GM21529 (cell line): ENCODE data around the gene SND1.
"Not testable (repeated sequence)": the region's sequence is repeated elsewhere in the genome, so short reads cannot be mapped to it uniquely, and the experiment has no call there.

ENCODE experiments used
- ATAC-seq: cut with Tn5 transposase; IDR thresholded peaks from one replicate; pipeline ENCODE4 v1.9.1; 2021; ENCODE audit not compliant: unreplicated experiment

SND1 gene

DNA sequence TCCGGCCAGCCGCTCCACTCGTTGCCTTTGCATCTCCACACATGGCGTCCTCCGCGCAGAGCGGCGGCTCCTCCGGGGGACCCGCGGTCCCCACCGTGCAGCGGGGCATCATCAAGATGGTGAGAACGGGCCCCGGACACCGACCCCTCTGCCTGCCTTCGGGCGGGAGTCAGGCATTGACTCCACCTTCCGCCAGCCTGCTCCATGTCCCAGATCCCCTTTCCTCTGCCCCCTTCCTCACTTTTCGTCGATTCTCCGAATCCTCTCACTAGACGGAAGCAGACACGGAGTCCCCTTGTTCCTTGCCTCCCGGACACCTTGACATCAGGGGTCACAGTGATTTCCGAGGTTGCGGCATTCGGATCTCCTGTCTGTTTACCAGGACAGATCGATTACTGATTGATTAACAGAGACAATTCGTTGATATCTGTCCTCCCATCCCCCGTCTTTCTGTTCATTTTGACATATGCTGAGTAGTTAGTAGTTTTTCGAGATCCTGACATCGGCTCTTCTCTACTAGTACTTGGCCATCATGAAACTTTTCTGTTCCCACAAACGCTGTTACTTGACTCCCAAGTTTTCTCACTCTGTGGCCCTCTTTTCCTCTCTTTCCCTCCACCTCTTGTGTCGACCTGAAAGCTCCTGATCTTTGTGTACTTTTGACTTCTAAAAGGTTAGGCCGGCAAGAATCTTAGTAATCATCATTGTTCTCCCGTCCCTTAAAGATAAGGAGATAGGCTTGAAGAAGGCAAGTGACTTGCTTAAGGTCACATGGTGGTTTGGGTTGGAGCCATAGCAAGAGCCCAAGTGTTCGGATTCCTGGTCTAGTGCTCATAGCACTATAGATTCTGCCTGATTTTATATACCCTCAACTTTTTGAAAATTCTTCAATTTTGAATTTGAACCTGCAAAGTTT is 597 bp downstream of the SND1 start:
- ATAC-seq: peak; percentile 13

GRCh38 chr7:127653396-127653795 is 1.4 kb downstream of the SND1 start:
- no peak for ATAC-seq

GRCh38 chr7:127654404-127655394 is 2.7 kb downstream of the SND1 start:
- no peak for ATAC-seq

DNA sequence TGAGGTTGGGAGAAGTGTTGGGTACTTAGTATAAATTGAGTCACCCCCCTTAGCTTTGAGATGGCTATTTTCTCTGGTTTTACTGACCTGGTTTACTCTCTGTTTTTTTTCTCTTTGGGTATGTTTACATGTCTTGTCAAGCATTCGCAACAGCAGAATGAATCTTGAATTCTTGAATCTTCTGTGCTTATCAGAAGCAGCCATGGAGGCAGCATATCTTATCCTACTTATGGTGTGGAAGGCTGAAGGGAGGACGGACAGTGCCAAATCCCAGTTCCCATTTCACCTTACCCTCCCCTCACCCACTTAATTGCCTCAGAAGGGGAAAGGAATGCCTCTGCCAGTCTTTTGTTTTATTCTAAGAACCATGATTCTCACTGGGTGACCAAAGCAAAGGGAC is 3.7 kb downstream of the SND1 start:
- ATAC-seq: no peak

DNA sequence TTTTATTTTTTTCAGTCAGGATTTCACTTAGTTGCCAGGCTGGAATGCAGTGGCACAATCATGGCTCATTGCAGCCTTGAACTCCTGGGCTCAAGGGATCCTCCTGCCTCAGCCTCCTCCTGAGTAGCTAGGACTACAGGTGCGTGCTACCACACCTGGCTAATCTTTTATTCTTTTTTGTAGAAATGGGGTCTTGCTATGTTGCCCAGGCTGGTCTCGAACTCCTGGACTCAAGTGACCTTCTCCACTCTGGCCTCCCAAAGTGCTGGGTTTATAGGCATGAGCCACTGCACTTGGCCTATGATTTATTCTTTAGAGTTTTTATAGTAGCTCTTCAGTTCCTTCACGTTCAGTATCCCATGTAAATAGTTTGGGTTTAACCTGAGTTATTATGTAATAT is 5.5 kb downstream of the SND1 start:
- no peak for ATAC-seq

- ATAC-seq: no peak
Measured at GRCh38 chr7:127658970-127659630, 7.1 kb downstream of the SND1 start.

- no peak for ATAC-seq
Measured at GRCh38 chr7:127665922-127666321, 13.9 kb downstream of the SND1 start.

DNA sequence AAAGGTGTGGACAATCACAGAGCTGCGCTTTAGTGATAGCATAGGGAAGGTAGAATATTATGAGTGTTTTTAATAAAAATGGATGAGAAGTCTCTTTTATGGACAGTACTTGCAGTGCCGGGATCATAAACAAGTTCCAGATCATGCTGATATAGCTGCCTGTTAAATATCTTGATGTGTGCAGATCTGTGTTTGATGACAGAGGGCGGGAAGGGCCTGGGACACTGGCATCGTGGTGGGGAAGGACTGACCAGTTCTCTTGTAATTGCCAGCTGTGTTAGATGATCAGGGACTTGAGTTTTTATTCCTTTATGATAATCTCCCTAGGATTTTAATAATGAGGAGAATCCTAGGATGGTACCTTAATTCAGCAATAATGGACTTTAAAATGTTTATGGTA is 14.6 kb downstream of the SND1 start:
- ATAC-seq: no peak

DNA sequence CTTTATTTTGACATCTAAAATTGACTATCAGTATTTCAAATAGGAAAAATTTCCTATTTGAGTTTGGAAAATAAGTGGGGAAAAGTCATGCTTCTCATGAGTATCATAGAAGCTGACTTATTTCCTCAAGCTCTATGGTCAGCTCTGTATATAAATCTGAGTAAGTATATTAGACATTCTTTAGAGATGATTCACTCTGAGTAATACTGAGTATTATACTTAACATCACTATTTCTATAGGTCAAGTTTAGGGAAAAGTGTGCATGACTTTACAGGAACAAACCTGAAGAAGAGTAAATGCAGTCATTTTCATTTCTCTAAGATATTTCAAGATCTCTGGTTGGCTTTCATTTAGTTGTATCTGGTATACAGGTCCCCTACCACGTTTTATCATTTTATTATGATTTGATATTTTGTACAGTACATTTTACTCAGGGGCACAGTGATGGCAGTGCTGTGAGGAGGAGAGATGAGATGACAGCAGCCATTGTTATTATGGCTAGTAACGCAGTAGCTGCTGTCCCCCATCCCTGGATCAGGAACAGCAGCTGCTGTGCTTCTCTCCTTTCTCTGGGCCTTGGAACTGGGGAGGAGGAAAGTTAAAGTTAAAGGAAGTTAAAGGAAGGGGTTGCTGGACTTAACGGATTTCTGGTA is 15.2 kb downstream of the SND1 start:
- peak; percentile 55 for ATAC-seq

GRCh38 chr7:127667759-127668530 is 16.0 kb downstream of the SND1 start:
- no peak for ATAC-seq

GRCh38 chr7:127671341-127671740 is 19.3 kb downstream of the SND1 start:
- no peak for ATAC-seq

GRCh38 chr7:127673902-127674301 is 21.9 kb downstream of the SND1 start:
- no peak for ATAC-seq

DNA sequence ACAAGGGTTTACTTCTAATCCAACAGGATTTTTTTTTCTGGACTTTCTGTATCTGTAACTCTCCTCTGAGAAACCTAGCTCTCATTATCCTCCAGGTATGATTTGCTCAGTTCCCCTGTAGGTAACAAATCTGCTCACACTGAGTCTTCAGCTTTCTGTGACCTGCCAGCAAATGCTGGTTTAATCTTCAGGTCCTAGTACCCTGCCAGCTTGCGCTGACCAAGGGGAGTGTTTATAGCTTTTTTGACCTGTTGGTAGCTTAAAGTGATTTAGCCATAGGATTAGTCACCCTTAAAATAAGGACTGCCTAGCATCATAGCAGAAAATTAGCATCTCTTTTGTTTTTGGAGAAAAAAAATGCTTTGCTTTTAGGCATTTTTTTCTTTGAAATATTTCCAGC is 22.4 kb downstream of the SND1 start:
- ATAC-seq: no peak

GRCh38 chr7:127674923-127675322 is 22.9 kb downstream of the SND1 start:
- ATAC-seq: not testable (repeated sequence)

DNA sequence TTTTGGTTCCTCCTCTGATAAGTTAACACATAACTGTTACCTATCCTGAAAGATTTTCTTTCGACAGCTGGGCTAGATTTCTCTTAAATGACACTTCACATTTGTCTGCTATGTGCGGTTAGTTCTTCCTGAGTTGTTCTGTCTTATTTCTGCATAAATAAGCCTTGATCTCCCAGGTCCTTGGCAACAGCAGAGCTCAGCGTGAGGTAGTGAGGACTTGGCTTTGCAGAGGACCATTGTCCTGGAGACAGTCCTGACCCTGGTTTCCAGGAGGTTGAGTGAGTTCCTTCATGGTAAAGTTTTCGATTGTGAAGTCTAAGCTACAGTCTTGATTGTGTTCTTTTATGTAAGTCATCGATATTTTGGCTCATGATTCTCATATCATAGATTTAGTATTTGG is 23.7 kb downstream of the SND1 start:
- no peak for ATAC-seq

GRCh38 chr7:127677433-127678230 is 25.6 kb downstream of the SND1 start:
- no peak for ATAC-seq

DNA sequence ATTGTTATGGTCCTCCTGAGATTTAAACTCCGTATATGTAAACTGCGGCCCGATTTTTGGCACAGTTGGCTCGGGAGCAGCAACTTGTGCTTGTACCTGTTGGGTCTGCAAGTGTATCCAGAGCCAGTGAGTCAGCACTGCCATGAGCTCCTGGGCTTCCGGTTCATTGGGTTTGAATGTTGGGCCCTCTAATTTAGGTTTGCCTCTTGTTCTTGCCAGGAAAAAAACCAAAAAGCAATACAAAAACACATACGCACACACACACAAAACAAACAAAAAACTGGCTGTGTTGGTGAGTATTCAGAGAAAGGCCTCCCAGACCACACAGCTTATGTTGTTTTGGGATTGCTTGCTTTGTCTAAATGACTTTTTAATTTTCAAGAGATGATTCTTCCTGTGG is 26.3 kb downstream of the SND1 start:
- ATAC-seq: no peak

GRCh38 chr7:127678947-127679346 is 27.0 kb downstream of the SND1 start:
- peak; percentile 86 for ATAC-seq

DNA sequence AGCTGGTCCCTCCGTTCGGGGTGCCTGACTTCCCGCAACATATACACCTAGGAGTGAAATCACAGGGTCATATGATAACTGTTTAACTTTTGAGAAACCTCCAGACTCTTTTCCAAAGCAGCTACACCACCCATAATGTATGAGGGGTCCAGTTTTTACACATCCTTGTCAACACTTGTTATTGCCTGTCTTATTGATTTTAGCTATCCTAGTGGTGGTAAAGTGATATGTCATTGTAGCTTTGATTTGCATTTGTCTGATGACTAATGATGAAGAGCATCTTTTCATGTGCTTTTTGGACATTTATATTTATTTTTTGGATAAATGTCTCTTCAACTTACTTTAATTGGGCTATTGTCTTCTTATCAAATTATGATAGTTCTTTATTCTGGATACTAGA is 29.0 kb downstream of the SND1 start:
- ATAC-seq: no peak
